Testis (tissue), 3 donors: Measurements from ENCODE around the gene IMPG1. TPM values are rescaled to one million over a fixed set of nuclear protein-coding genes. Genes with fewer than 3 reads are reported as not detected.

ENCODE experiments used
- DNase-seq: peaks from one replicate; pipeline ENCODE4 v3.0.0-alpha.2; 2019
- H3K27ac ChIP-seq, 2 donors: fragments of 200-600 bp; sonication (generic); one replicate each; pipeline ENCODE4 v1.5.1; 2019
- H3K27me3 ChIP-seq: fragments of 200-600 bp; sonication (generic); one replicate; pipeline ENCODE4 v1.5.1; 2019
- H3K36me3 ChIP-seq: fragments of 200-600 bp; sonication (generic); one replicate; pipeline ENCODE4 v1.5.1; 2017; ENCODE audit warnings: low read depth; ENCODE audit errors: missing control alignments
- H3K4me1 ChIP-seq: fragments of 200-600 bp; sonication (generic); one replicate; pipeline ENCODE4 v1.5.1; 2019
- H3K4me3 ChIP-seq, 2 donors: fragments of 200-600 bp; sonication (generic); one replicate each; pipeline ENCODE4 v1.5.1; 2017 to 2019
- H3K9me3 ChIP-seq: fragments of 200-600 bp; sonication (generic); one replicate; pipeline ENCODE4 v1.5.1; 2017
- CTCF ChIP-seq, 3 experiments: fragments of 450-650 bp in 2 of 3; fragments of 200-600 bp in 1 of 3; sonication (generic) in 1 of 3; IDR thresholded peaks; one replicate each; pipeline ENCODE4 v1.5.1; 2016 to 2019; ENCODE audit warnings: antibody characterized with exemption in 3 of 3, mild to moderate bottlenecking in 2 of 3, moderate library complexity in 1 of 3
- POLR2A ChIP-seq: fragments of 450-650 bp; IDR thresholded peaks from one replicate; pipeline ENCODE4 v1.6.1; 2017; ENCODE audit warnings: antibody characterized with exemption, mild to moderate bottlenecking, moderate library complexity
- WGBS, 2 donors: methylation state at CpG; one replicate each; pipeline ENCODE4 v1.1.5; 2018; 5-methylcytosine and 5-hydroxymethylcytosine counted together
- intact Hi-C: fragments of 100-400 bp; cut with DNase I; formaldehyde crosslinking; loops from one replicate; pipeline ENCODE4 v1.15.1; 2023; ENCODE audit warnings: low total_unique reads
- polyA plus RNA-seq: library from polyadenylated mRNA; stranded (reverse); fragments of 350-450 nt; fragmentation: Illumina TruSeq; extraction: RNeasy Lipid Tissue Mini Kit (QIAGEN cat#74804); gene quantifications from one replicate; pipeline ENCODE4 v1.2.3, GENCODE V29; 2014; ENCODE audit warnings: low read depth, low replicate concordance; ENCODE audit not compliant: insufficient read depth
- total RNA-seq, 2 donors: library from RNA; depleted of rRNA; stranded (reverse); fragments of >200 nt; gene quantifications; one replicate each; pipeline ENCODE4 v1.2.3, GENCODE V29; 2016

The IMPG1 gene
- total and polyA plus RNA-seq, 3 donors from 2014 or later = 0.08 to 0.68 (median 0.29) TPM

- Histone ChIP-seq H3K9me3 (no peaks in the 10 kb centered on the region), H3K4me3 (no peak overlapping the region), H3K27me3 (no peaks in the 10 kb centered on the region), H3K4me1 (no peaks in the 10 kb centered on the region), H3K36me3 (no peaks in the 10 kb centered on the region), H3K27ac (no peak overlapping the region)
- no peak for TF ChIP-seq POLR2A
- no peak for DNase-seq
- intact Hi-C loops = no loop called here
- 59 to 71% methylated on average over 2 of the region's 2 CpGs for WGBS, 2 donors
These were observed 68.8 kb downstream of the IMPG1 start for GRCh38 chr6:76003686-76004085.

- H3K4me1 ChIP-seq = no peaks in the 10 kb centered on the region
- no peaks in the 10 kb centered on the region for H3K9me3 ChIP-seq
- TF ChIP-seq POLR2A = no peak
- no peak for TF ChIP-seq CTCF (IDR thresholded peaks at IDR 0.05)
- H3K27me3 ChIP-seq = no peaks in the 10 kb centered on the region
- WGBS, 2 donors = 93 to 95% methylated on average over 1 of the region's 1 CpG
- intact Hi-C loops = no loop called here
- DNase-seq = no peak
- no peaks in the 10 kb centered on the region for H3K36me3 ChIP-seq
- H3K4me3 ChIP-seq = no peak overlapping the region
- no peak overlapping the region for H3K27ac ChIP-seq
These were observed 69.3 kb downstream of the IMPG1 start for GRCh38 chr6:76003113-76003512.

DNA sequence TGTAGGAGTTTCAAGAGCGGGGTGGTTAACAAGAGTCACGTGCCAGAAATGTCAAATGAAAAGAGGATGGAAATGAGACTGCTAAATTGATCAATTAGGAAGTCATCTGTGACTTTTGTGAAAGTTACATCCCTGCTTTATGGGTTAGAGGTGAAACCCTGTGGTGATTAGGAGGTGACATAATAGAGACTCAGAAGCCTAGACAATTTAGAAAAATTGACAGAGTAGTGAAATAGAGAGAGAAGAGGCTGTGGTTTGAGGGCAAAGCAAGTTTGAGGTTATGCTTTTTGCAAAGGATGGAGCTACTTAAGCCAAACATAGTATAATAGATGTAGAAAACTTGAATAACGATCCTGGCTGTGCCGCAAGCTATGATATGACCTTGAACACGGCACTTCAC, 71.8 kb downstream of the IMPG1 start:
- no peaks in the 10 kb centered on the region for H3K4me1 ChIP-seq
- DNase-seq = no peak
- no peaks in the 10 kb centered on the region for H3K27me3 ChIP-seq
- H3K27ac ChIP-seq = no peak overlapping the region
- H3K36me3 ChIP-seq = no peaks in the 10 kb centered on the region
- WGBS, 2 donors = 50 to 58% methylated on average over 5 of the region's 5 CpGs
- H3K9me3 ChIP-seq = no peaks in the 10 kb centered on the region
- no peak overlapping the region for H3K4me3 ChIP-seq
- intact Hi-C loops = no loop called here
- TF ChIP-seq POLR2A = no peak
- no peak for TF ChIP-seq CTCF (IDR thresholded peaks at IDR 0.05)

GRCh38 chr6:75997696-75998095, 74.8 kb downstream of the IMPG1 start:
- whole genome bisulfite sequencing, 2 donors = 40 to 44% methylated on average over 3 of the region's 3 CpGs
- no peak for DNase-seq
- intact Hi-C loops = no loop called here

GRCh38 chr6:75993236-75994162, 79.0 kb downstream of the IMPG1 start:
- 63 to 70% methylated on average over 6 of the region's 6 CpGs for WGBS, 2 donors
- H3K4me1 ChIP-seq = no peaks in the 10 kb centered on the region
- no peak for DNase-seq
- no peaks in the 10 kb centered on the region for H3K27me3 ChIP-seq
- intact Hi-C loops = no loop called here
- no peaks in the 10 kb centered on the region for H3K36me3 ChIP-seq
- H3K9me3 ChIP-seq = no peaks in the 10 kb centered on the region
- no peak overlapping the region for H3K27ac ChIP-seq
- H3K4me3 ChIP-seq = no peak overlapping the region
- no peak for TF ChIP-seq POLR2A
- no peak for TF ChIP-seq CTCF (IDR thresholded peaks at IDR 0.05)

More at GRCh38 chr6:75997696-75998095, 74.8 kb downstream of the IMPG1 start:
- Histone ChIP-seq H3K27ac (no peak overlapping the region), H3K9me3 (no peaks in the 10 kb centered on the region), H3K4me3 (no peak overlapping the region), H3K4me1 (no peaks in the 10 kb centered on the region), H3K27me3 (no peaks in the 10 kb centered on the region), H3K36me3 (no peaks in the 10 kb centered on the region)
- TF ChIP-seq POLR2A = no peak
- no peak for TF ChIP-seq CTCF (IDR thresholded peaks at IDR 0.05)
